Gastroesophageal sphincter (tissue), 3 donors: ENCODE measurements around the gene SMG5.

Experiments used
- CTCF ChIP-seq, 4 experiments: fragments of 200-600 bp in 2 of 4; fragments of 450-650 bp in 2 of 4; sonication (generic) in 1 of 4; IDR thresholded peaks; one replicate each; pipeline ENCODE4 v1.5.1; 2017 to 2019; ENCODE audit warnings: antibody characterized with exemption in 4 of 4, mild to moderate bottlenecking in 2 of 4, moderate library complexity in 2 of 4
- EP300 ChIP-seq: sonication (generic); formaldehyde crosslinking; IDR thresholded peaks from one replicate; pipeline ENCODE4 v1.6.1; 2017; ENCODE audit warnings: antibody characterized with exemption, mild to moderate bottlenecking

GRCh38 chr1:156233426-156234127 lies 49.0 kb downstream of the SMG5 start:
- TF ChIP-seq CTCF (IDR thresholded peaks at IDR 0.05) = no peak
- no peak for TF ChIP-seq EP300
